Mucosa of stomach (tissue), 1 donor: ENCODE measurements around the gene NKD1.

Experiments used
- H3K27me3 ChIP-seq: one replicate; pipeline ENCODE4 v1.7.0; 2013; ENCODE audit warnings: mild to moderate bottlenecking, low read length; ENCODE audit not compliant: control insufficient read depth, insufficient read depth
- H3K36me3 ChIP-seq: one replicate; pipeline ENCODE4 v1.7.0; 2013; ENCODE audit warnings: low read length; ENCODE audit not compliant: control insufficient read depth, insufficient read depth
- H3K4me1 ChIP-seq: one replicate; pipeline ENCODE4 v1.7.0; 2013; ENCODE audit warnings: mild to moderate bottlenecking, low read length; ENCODE audit not compliant: control insufficient read depth, insufficient read depth
- H3K4me3 ChIP-seq: one replicate; pipeline ENCODE4 v1.7.0; 2013; ENCODE audit warnings: low read length
- H3K9ac ChIP-seq: one replicate; pipeline ENCODE4 v1.7.0; 2013; ENCODE audit warnings: mild to moderate bottlenecking, low read length, moderate library complexity
- H3K9me3 ChIP-seq: one replicate; pipeline ENCODE4 v1.7.0; 2013; ENCODE audit warnings: mild to moderate bottlenecking, low read length, moderate library complexity; ENCODE audit not compliant: control insufficient read depth
- donor health status: Pancreatic carcinoma.

NKD1 gene

DNA sequence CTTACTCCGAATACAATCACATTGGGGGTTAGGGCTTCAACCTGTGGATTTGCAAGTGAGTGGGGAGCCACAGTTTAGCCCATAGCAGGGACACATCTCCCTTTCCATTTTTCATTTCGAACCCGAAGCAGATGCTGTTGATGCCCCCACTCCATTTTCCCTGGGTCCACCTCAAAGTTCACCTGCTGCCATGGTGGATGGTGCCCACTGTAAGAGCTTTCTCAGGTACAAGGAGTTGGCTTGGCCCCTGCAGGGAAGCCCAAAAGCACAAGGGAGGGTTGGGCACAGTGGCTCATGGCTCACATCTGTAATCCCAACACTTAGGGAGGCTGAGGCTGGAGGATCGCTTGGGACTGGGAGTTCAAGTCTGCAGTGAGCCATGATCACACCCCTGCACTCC is 81.1 kb downstream of the NKD1 start:
- no peaks in the 10 kb centered on the region for H3K36me3 ChIP-seq

DNA sequence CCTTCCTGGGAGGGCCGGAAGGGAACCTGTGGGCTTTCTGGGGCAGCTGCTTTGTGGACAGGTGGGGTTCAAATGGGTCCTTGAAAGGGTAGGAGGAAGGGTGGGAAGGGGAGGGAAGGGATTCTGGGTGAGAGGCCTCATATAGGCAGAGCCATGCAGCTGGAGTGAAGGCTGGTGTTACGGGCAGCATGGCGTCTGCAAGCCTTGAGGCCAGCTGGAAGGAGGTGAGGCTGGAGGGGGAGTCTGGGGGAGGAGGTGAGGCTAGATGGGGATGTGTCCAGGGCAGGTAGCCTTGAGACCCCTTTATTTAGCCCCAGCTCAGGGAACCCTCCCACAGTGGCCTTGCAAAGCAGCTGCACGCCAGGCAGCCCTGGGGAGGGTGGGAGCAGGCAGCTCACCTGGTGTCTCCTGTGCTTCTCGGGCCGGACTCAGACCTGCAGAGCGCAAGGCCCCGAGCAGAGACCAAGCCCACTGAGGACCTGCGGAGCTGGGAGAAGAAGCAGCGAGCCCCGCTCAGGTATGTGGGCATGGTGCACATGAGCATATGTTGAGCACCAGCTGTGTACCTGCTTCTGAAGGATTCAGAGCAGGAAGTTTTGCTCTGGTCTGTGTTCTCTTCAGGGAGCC is 82.3 kb downstream of the NKD1 start:
- H3K4me1 ChIP-seq: peaks cover 18% of the 10 kb centered on the region
- no peaks in the 10 kb centered on the region for H3K27me3 ChIP-seq
- H3K9me3 ChIP-seq: no peaks in the 10 kb centered on the region
- H3K4me3 ChIP-seq: no peak overlapping the region
- no peaks in the 10 kb centered on the region for H3K36me3 ChIP-seq
- H3K9ac ChIP-seq: no peak overlapping the region

More for the DNA sequence above, 81.1 kb downstream of the NKD1 start:
- Histone ChIP-seq H3K4me1 (peaks cover 19% of the 10 kb centered on the region), H3K9me3 (no peaks in the 10 kb centered on the region), H3K27me3 (no peaks in the 10 kb centered on the region), H3K4me3 (no peak overlapping the region), H3K9ac (no peak overlapping the region)

DNA sequence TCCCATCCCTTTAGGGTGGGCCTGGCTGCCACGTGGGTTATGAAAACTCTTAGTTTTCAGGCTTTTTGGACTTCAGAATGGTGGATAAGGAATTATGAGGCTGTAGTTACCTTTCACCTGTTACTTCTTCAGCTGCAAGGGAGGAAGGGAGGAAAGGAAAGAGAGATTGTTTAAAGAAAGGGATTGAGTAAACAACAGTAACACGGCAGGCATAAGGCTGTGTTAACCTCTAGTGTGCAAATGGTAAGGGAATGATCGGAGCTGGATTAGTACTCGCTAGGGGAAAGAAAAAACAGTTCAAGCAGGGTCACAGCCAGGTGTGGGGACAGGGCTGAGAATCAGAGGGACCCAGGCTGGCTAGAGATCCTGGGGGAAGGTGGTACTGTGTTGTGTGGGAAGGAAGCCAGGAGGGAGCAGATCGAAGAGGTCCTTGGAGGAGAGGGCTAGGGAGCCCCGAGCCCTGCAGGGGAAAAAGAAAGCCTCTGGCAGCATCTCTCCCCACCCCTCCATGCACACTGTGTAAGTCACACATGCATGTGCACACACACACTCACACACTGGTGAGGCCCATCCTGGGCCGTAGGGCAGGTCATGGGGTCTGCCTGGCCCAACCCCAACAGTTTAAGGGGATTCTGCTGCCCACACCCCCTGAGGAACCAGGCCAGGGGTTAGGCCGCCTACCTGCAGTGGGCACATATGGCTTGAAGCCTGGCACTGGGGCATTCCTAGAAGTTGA is 83.2 kb downstream of the NKD1 start:
- Histone ChIP-seq H3K27me3 (no peaks in the 10 kb centered on the region), H3K9ac (no peak overlapping the region), H3K4me1 (peaks cover 18% of the 10 kb centered on the region), H3K4me3 (no peak overlapping the region), H3K36me3 (no peaks in the 10 kb centered on the region), H3K9me3 (no peaks in the 10 kb centered on the region)

DNA sequence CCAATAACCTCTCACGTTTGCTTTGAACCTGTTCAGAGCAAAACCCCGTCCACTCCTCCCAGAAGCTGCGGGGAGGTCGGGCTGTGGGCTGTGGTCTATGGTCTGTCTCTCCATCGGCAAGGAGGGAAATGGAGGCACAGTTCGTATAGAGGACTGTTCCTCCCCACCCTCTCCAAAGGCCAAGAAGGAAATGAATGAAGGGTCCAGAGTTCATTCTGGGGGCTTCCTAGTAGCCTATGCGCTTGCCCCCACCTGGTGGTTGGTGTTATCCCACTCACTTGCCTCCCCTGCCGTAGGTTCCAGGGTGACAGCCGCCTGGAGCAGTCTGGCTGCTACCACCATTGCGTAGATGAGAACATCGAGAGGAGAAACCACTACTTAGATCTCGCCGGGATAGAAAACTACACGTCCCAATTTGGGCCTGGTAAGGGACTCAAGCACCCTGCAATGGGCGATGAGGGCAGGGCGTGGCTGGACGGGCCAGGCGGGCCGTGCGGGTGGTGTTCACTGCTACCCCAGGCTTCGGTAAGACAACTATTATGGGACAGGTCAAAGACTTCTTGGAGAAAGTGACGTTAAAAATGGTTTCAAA is 83.9 kb downstream of the NKD1 start:
- no peak overlapping the region for H3K4me3 ChIP-seq
- peaks cover 17% of the 10 kb centered on the region for H3K4me1 ChIP-seq
- no peaks in the 10 kb centered on the region for H3K36me3 ChIP-seq
- H3K27me3 ChIP-seq: no peaks in the 10 kb centered on the region
- no peak overlapping the region for H3K9ac ChIP-seq
- H3K9me3 ChIP-seq: no peaks in the 10 kb centered on the region

DNA sequence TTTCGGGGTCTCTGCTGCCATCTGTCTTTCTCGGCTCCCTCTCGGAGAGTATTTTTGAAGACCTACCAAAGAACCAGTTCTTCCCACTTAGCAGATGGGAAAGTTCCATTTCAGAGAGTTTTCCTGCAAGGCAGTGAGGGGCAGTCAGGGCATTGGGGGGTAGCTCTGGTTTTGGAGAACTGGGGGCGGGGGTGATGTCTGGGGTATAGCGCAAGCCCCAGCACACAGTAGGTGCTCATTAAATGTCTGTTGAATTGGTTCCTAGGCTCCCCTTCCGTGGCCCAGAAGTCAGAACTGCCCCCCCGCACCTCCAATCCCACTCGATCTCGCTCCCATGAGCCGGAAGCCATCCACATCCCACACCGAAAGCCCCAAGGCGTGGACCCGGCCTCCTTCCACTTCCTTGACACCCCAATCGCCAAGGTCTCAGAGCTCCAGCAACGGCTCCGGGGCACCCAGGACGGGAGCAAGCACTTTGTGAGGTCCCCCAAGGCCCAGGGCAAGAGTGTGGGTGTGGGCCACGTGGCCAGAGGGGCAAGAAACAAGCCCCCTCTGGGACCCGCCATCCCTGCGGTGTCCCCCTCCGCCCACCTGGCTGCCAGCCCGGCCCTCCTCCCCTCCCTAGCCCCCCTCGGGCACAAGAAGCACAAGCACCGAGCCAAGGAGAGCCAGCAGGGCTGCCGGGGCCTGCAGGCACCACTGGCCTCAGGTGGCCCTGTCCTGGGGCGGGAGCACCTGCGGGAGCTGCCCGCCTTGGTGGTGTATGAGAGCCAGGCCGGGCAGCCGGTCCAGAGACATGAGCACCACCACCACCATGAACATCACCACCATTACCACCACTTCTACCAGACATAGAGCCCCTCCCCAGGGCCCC is 85.0 kb downstream of the NKD1 start:
- Histone ChIP-seq H3K4me3 (no peak overlapping the region), H3K27me3 (no peaks in the 10 kb centered on the region), H3K9me3 (no peaks in the 10 kb centered on the region), H3K4me1 (peaks cover 11% of the 10 kb centered on the region), H3K36me3 (no peaks in the 10 kb centered on the region), H3K9ac (no peak overlapping the region)

DNA sequence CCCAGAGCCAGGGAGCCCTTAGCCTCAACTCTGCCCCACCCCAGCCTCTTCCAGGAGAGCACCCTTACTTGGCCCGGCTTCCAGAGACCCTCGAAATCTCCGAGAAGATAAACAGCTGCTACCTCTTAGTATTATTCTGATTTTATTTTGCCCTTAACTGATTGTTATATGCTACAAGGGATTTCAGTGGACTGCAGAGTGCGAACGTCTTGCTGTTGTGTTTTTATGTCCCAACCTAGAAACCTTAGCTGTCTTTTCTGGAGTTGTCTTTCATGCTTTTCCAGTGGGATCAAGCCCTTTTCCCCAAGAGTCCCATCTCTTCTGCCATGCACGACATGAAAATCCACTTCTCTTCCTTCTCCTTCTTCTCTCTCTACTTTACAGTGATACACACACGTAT is 85.9 kb downstream of the NKD1 start:
- Histone ChIP-seq H3K4me3 (no peak overlapping the region), H3K9me3 (no peaks in the 10 kb centered on the region), H3K36me3 (no peaks in the 10 kb centered on the region), H3K9ac (no peak overlapping the region), H3K27me3 (no peaks in the 10 kb centered on the region), H3K4me1 (peaks cover 11% of the 10 kb centered on the region)

DNA sequence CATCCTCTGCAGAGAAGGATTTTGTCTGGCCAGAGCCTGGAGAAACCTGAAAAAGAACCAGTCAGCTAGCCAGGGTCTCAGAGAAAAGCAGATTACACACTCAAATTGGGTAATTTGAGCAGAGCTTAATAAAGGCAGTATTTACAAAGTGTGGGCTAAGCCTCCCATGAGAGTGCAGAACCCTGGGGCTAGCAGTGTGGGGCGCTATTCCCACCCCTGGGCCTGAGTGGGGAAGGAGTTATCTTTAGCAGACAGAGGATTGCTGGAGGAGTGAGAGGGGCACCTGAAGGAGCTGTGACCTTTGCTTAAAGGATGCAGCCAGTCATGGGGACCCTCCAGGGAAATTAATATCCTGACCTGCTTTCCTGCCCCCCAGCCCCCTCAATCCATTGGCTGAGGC is 86.8 kb downstream of the NKD1 start:
- no peaks in the 10 kb centered on the region for H3K9me3 ChIP-seq
- no peak overlapping the region for H3K4me3 ChIP-seq
- no peak overlapping the region for H3K9ac ChIP-seq
- H3K27me3 ChIP-seq: no peaks in the 10 kb centered on the region
- H3K36me3 ChIP-seq: no peaks in the 10 kb centered on the region
- H3K4me1 ChIP-seq: peaks cover 11% of the 10 kb centered on the region

DNA sequence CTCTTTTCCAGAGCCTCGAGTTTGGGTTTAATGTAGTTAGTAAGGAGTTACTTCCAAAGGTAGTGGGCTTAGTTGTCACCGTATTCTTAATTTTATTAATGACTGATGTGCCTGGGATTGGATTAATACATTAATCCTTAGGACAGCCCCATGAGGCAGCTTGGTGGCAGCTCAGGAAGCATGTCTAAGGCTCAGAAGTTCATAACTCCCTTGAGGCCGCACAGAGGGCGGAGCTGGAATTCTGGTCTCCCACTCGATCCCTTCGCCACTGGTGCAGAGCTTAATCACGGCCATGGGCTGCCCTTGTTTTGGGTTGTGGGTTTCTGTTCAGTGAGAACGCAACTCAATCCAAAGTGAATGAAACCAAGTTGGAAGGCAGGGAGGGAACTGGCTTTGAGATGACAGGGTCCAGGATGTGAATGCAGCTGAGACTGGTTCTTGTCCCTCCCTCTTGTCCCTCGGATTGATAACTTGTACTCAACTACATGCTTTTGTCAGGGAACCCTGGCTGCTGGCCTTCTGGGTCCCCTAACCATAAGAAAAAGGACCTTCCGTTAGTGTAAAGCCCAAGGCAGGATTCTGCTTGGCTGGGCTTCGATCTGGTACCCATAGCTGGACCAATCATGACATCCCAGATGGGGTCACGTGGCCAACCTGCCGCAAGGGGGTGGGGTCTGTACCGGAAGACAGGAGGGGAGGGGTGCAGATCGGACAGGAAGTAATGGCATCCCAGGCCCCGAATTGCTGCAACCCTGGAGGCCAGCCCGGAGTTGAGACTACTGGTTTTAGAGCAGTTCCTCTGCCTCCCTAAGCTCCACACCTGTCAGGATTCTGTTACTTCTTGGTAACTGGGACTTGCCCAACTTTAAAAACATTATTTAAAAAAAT is 87.6 kb downstream of the NKD1 start:
- Histone ChIP-seq H3K36me3 (no peaks in the 10 kb centered on the region), H3K27me3 (no peaks in the 10 kb centered on the region), H3K4me1 (peaks cover 10% of the 10 kb centered on the region), H3K9me3 (no peaks in the 10 kb centered on the region), H3K9ac (no peak overlapping the region), H3K4me3 (no peak overlapping the region)

DNA sequence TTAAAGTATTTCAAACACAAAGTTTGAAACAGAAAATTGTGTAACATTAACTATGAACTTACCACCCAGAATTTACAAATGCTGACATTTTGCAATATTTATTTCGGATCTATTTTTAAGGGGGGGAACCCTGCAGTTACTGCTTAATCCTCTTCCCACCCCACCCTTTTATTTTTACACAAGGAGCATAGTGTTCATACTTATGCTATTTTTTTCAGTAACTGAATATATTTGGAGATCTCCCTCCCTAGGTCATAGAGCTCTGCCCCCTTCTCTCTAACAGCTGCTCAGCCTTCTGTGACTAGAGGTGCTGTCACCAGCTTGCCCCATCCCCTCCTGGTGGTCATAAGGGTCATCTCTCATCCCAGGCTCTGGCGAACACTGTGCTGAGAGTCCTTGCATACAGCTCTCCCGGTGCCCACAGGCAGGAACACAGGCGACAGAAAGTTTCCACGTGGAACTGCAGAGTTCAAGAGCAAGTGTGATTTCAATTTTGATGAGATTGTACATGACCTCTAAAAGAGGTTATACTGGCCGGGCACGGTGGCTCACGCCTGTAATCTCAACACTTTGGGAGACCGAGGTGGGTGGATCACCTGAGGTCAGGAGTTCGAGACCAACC is 88.7 kb downstream of the NKD1 start:
- no peak overlapping the region for H3K9ac ChIP-seq
- no peaks in the 10 kb centered on the region for H3K4me1 ChIP-seq
- no peaks in the 10 kb centered on the region for H3K27me3 ChIP-seq
- H3K4me3 ChIP-seq: no peak overlapping the region
- no peaks in the 10 kb centered on the region for H3K9me3 ChIP-seq
- H3K36me3 ChIP-seq: no peaks in the 10 kb centered on the region

DNA sequence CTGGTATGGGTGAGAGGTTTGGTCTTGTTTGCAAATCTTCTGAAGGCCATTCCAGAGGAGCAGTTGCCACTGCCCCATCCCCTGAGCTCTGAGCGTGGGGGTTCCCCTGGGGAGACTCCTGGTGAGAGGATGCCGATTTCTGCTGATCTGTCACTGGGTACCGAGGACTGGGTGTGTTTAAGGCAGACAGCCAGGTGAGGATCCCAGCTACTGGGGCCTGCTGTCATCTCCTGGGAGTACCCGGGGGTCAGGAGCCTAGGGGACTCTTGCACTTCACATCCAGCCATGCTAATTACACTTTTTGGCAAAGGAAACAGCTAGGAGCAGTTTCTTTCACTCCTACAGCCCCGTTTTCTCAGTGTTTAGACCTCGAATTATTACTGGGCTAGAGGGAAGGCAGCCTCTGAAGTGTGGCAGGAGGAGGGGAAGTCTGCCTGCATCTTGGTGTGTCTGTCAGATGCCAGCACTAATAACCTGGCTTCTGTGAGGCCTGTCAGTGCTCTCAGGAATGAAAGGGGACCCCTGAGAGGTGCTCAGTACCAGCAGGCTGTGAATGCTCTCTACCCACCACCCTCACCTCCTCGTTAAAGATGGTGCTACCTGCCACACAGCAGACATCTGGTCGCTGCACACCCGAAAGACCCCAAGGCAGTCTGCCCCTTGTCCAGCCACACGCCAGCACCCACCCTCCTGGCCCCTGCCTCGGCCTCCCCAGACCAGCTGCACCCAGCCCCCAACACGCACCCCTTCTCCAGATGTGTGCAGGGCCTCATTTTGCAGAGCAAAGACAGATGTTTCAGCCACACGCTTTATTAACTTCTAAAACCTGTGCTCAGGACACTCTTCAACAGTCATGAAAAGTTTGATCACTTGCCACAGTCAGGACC is 89.8 kb downstream of the NKD1 start:
- Histone ChIP-seq H3K4me1 (no peaks in the 10 kb centered on the region), H3K36me3 (no peaks in the 10 kb centered on the region), H3K9me3 (no peaks in the 10 kb centered on the region), H3K27me3 (no peaks in the 10 kb centered on the region), H3K9ac (no peak overlapping the region), H3K4me3 (no peak overlapping the region)
